GM18508 (cell line): ENCODE results near the gene GRPEL2.

Source experiments
- ATAC-seq: cut with Tn5 transposase; IDR thresholded peaks from one replicate; pipeline ENCODE4 v1.9.1; 2021; ENCODE audit warnings: moderate number of reproducible peaks; ENCODE audit not compliant: insufficient read depth, unreplicated experiment

GRPEL2 gene

DNA sequence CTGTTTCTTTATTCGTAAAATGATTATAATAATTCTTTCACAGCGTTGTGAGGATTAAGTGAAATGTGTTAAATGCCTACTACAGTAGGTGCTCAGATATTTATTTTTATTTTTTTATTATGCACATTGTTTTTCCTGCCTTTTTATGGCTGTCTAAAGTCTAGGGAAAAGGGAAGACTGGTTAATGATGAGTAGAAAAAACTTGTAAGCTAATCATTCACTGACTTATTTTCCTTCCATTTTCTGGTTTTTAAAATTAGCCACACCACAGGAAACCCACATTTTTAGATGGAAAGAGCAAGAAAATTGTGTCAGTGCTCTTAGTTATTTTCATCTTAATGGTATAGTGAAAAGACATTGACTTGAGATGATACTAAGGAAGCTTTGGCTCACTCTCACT, 8.6 kb downstream of the GRPEL2 start:
- ATAC-seq = no peak

GRCh38 chr5:149355688-149356087, 10.4 kb downstream of the GRPEL2 start:
- ATAC-seq = no peak

DNA sequence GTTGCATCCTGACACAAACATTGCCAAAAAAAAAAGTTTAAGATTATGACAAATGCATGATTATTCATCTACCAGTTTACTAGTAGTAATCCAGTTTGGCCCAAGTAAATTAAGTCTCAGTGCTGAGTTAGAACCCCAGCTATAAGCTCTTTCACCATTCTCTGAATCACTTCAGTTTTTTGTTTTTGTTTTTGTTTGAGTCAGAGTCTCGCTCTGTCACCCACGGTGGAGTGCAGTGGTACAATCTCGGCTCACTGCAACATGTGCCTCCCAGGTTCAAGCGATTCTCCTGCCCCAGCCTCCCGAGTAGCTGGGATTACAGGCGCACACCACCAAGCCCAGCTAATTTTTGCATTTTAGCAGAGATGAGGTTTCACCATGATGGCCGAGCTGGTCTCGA, 11.1 kb downstream of the GRPEL2 start:
- no peak for ATAC-seq

DNA sequence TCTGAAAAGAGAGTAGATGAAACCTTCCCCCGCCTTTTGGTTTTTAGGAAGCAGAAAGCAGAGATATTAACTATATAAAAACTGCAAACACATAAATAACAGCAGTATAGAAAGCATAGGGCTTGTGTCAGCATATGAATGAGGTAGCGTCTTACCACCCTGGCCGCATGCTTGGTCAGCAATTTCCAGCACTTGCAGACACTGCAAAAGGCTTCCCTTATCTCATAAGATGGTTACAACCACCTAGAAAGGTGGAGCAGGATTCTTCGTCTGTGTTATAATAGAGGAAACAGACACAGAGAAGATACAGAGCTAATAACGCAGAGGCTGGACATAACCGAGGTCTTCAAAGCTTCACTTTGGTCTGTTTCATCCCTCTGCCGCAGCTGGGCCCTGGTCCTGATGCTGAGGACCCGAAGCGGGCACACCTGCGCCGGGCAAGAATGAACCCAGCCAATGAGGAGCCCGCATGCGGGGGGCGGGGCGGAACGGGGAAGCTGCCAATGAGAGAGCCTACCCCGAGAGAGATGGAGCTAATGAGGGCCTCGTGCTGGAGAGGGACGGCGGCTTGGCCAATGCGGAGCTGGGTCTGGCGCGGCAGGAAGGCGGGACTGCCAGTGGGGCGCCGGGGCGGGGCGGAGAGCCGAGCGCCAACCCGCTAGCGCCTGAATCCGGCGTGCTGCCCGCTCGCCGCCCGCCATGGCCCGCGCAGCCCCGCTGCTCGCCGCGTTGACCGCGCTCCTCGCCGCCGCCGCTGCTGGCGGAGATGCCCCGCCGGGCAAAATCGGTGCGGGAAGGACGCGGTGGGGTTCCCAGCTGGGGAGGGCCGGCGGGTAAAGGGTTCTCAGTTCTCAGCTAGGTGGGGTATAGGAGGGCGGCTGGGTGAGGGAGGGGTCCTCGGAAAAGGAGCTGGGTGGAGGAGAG, 12.3 kb downstream of the GRPEL2 start, which contains the start of gene PCYOX1L:
Gene PCYOX1L, plus strand, starts transcription at position 677 of the 924 bp plus-strand sequence. Its CDS starts 23 bp downstream, at position 700.
- peak; percentile 98 for ATAC-seq

GRCh38 chr5:149358294-149358651, 13.0 kb downstream of the GRPEL2 start:
- ATAC-seq = no peak

DNA sequence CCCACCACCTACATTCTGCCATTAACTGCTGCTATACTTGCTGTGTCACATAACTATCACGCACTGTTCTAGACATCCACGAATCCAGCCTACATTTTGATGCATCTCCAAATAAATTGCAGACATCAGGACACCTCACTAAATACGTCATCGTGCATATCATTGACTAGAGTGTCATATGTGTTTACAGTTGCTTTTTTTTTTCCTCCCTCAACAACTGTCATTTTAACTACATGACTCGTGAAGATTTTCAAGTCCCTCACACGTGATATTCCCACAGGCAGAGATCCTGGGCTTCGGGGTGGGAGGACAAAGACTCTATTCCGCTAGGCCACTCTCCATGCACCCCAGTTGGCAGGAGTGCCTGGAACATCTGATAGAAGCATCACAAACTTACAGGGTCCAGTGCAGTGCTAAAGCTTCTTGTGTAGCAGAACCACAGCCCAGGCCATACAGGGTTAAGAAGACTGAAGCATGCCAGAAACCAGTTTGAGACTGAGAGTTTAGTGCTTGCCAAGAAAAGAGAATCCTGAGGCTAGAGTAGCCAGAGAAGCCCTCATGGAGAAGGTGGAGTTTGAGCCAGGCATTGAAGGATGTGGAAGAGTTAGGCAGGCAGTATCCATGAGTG, 13.7 kb downstream of the GRPEL2 start:
- no peak for ATAC-seq

- no peak for ATAC-seq
Measured at GRCh38 chr5:149360272-149360671, 15.0 kb downstream of the GRPEL2 start.

DNA sequence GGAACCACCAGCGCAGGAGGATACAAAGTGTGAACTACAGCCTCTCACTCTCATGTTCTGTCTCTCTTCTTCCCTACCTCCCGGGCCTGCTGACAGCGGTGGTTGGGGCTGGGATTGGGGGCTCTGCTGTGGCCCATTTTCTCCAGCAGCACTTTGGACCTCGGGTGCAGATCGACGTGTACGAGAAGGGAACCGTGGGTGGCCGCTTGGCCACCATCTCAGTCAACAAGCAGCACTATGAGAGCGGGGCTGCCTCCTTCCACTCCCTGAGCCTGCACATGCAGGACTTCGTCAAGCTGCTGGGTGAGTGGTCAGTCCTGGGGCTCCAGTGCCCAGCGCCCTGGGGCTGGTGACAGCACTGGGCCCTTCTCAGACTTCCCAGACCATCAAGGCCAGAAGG, 17.2 kb downstream of the GRPEL2 start:
- no peak for ATAC-seq

GRCh38 chr5:149363358-149363757, 18.1 kb downstream of the GRPEL2 start:
- no peak for ATAC-seq

- ATAC-seq = no peak
Measured at GRCh38 chr5:149363936-149364335, 18.6 kb downstream of the GRPEL2 start.

- no peak for ATAC-seq
Measured at GRCh38 chr5:149364719-149365118, 19.4 kb downstream of the GRPEL2 start.

DNA sequence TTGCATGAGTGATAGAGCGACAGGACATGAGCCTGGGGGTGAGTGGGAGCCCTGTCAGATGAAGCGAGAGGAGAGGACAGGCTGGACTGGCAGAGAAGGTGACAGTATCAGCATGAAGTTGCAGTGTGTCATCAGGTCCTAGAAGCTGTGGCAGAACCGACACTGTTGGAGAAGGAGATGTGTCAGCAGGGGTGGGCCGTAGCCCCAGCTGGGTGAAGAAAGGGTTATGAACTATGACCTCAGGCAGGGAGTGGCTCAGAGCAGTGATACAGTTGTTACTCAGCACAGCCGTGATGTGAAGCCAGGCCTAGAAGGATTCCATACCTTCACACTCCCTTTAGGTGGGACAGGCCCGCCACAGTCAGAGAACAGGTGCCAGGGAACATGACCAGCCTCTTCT, 20.1 kb downstream of the GRPEL2 start:
- ATAC-seq = no peak

DNA sequence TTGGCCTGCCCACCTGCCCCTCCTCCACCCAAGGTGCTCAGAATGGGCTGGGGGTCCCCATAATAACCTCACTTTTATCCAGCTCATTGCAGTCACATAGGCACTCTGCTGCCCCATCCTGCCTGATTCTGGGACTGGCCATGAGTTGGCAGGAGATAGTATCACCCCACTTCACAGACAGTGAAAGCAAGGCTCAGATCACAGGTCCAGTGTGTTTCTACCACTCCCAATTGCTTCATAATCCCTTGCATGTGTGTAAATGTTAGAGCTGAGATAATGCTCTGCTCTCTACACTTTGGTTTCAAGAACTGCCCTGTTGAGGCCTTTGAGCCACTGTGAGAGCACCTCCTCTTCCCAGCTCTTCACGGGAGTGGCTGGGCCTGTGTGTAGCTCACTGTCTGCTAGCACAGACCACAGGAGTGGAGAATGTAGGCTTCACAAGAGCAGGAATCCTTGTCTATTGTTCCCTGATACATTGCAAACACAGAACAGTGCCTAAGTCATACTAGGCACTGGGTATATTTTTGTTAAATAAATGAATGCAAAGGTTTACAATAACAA, 20.9 kb downstream of the GRPEL2 start:
- no peak for ATAC-seq

DNA sequence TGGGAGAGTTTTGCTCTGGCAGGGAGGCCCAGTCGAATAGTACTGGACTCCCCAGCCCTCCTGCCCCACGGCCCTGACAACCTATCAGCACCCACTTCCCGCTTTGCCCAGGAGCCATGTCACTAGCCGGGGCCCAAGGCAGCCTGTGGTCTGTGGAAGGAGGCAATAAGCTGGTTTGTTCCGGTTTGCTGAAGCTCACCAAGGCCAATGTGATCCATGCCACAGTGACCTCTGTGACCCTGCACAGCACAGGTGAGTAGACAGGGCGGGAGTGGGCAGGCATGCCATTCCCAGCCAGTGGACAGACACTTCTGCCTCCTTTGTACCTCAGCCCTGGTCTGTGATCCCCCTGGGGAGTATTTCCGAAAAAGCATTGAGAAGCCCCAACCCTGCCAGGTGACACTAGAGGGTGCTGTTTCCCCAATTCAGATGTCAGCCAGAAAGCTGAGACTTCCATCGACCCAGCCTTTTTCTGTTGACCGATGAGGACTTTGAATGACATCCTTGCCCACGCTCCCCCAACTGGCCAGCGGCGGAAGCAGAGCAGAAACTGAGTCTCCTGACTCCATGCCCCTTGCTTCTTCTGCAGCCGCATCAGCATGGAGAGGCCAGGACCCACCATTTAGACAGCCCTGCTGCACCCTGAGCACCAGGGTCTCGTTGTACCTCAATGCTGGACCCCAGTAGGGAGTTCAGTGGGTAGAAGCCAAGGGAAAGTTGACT, 22.1 kb downstream of the GRPEL2 start:
- no peak for ATAC-seq

GRCh38 chr5:149367972-149368645, 22.8 kb downstream of the GRPEL2 start:
- no peak for ATAC-seq

GRCh38 chr5:149370878-149371277, 25.6 kb downstream of the GRPEL2 start:
- no peak for ATAC-seq

DNA sequence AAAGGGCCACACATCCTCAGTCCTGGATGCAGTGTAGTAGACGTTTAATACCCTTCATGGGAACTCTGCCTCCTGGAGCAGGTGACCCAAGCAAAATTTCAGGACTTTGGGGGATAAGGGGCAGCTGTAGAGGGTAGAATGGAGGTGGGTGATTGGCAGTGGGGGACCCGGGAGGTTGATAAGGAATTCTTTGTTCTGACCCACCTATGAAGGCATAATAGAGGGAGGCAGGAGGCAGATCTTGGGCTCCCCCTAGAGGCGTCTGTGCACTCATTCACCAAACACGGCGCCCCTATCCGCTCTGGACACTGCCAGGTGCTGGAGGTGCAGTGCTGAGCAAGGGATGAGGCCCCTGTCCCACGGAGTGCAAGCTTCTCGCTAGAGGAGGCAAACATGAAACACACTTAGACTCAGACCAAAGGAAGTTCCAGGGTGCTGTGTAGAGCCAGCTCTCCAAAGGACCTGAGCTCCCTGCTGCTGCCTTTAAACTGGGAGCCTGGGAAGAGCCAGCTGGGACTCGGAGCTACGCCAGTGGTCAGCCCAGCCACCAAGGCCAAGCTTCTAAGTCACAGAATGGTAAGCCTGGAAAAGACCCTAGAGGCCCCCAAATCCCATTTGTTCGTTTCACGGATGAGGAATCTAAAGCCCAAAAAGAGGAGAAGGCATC, 26.1 kb downstream of the GRPEL2 start:
- no peak for ATAC-seq

GRCh38 chr5:149372076-149372795, 26.9 kb downstream of the GRPEL2 start:
- ATAC-seq = no peak

DNA sequence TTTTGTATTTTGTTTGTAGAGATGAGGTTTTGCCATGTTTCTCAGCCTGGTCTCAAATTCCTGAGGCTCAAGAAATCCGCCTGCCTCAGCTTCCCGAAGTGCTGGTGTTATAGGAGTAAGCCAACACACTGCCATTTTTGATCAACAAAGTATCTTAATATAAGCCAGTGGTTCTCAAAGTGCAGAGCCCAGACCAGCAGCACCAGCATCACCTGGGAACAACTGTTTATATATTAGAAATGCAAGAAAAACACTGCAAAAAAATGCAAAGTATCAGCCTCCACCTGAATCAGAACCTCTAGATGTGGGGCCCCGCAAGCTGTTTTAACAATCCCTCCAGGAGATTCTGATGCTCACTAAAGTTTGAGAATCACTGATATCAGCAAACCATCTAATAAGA, 27.6 kb downstream of the GRPEL2 start:
- ATAC-seq = no peak
